Measurements from ENCODE around the gene ZKSCAN4. TPM values are rescaled to one million over a fixed set of nuclear protein-coding genes. Genes with fewer than 3 reads are reported as not detected.

The ZKSCAN4 gene
- 5.6 and 6.7 TPM in 2 replicates for total RNA-seq (2014; rRNA removed; shearing (Covaris generic))

DNA sequence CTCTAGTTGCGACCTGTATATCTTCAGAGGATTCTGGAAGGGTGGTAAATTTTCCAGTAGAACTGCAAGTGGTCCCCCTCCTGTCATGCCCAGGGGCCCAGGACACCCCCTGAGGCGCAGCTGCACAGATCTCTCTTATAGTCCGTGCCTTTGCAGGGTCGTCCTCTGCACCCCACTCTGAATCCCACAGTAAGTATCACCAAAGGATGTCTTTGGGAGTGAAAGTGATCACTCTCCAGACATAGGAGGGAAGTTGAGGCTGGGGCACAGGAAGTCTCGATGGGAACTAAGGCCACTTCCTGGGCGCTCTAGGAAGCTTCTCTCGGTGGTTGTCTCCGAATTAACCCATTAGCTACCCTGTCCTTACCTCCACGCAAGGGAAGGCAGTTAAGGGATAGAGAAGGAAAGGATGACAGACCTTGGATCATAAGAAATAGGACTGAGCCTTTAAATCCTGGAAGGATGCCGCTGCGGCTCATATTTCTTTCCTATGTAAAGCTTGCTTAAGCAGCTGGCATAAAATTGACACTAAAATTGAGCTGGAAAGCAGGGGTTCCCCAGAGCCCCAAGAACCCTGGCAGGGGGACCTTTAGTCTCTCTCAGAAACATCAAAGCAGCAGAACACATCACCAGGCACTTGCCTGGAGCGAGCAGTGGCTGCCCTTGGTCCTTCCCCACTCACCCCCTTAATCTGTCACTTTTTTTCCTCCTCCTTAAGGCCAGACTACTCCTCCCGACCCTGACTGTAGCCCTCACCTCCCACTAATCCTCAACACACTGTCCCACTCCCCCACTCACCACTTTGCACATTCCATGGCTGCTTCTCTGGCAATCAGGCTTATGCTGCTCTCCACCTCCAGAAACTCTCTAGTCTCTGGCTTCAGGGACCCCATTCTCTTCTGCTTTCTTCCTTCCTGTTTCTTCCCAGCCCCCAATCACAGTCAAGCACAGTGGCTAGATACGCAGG is at the start of gene ZKSCAN4:
TSS of gene ZKSCAN4 (minus strand) at position 261 of the 967 bp plus-strand sequence. CDS start 289 bp downstream, outside the sequence.
- Histone ChIP-seq H3K27me3 (ENCODE audit: control insufficient read depth, insufficient read depth, low read length) (no peaks in the 10 kb centered on the region), H3K36me3 (replicated peaks; ENCODE audit: control insufficient read depth, insufficient read depth, low read length) (peaks cover 4% of the 10 kb centered on the region; the same call in 1 of the 2 replicates), H3K4me3 (ENCODE audit: insufficient read depth, low read depth, low read length) (peak within 1 kb of the TSS; percentile 77)
- peak; percentile 82 for DNase-seq

DNA sequence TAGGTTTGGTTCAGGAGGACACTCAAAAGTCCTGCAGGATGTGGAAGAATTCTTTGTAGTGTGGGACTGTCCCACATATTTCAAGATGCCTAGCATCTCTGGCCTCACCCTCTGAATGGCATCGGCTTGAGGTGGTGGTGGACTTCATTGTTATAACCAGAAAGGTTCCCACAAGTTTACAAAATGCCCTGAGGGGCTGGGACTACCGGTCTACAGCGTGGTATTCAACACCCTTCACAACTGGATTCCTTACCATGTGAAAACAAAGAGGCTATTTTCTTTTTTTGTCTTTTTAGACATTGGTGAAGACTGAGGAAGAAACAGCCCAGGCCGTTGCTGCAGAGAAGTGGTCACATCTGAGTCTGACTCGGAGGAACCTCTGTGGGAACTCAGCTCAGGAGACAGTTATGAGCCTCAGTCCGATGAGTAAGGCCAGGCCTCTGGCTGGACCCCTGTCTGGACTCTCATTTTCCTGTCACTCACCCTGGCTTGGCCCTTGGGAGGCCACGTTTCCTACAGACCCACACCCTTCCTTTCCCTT is 44.5 kb upstream of the ZKSCAN4 start:
- H3K27me3 ChIP-seq (ENCODE audit: control insufficient read depth, insufficient read depth, low read length), result no peaks in the 10 kb centered on the region
- DNase-seq, result no peak
- no peak overlapping the region for H3K4me3 ChIP-seq (ENCODE audit: insufficient read depth, low read depth, low read length)
- peaks cover 4% of the 10 kb centered on the region for H3K36me3 ChIP-seq (replicated peaks; ENCODE audit: control insufficient read depth, insufficient read depth, low read length)

DNA sequence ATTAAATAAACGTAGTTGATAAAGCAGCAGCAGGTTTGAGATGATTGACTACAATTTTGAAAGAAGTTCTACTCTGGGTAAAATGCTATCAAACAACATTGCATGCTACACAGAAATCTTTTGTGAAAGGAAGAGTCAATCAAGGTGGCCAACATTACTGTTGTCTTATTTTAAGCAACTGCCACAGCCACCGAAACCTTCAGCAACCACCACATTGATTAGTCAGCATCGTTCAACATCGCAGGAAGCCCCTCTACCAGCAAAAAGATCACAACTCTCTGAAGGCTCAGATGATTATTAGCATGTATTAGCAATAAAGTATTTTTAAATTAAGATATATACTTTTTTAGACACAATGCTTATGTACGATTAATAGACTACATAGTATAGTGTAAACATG is 43.3 kb upstream of the ZKSCAN4 start:
- DNase-seq, result no peak
- Histone ChIP-seq H3K4me3 (ENCODE audit: insufficient read depth, low read depth, low read length) (no peak overlapping the region), H3K27me3 (ENCODE audit: control insufficient read depth, insufficient read depth, low read length) (no peaks in the 10 kb centered on the region), H3K36me3 (replicated peaks; ENCODE audit: control insufficient read depth, insufficient read depth, low read length) (peaks cover 4% of the 10 kb centered on the region)

DNA sequence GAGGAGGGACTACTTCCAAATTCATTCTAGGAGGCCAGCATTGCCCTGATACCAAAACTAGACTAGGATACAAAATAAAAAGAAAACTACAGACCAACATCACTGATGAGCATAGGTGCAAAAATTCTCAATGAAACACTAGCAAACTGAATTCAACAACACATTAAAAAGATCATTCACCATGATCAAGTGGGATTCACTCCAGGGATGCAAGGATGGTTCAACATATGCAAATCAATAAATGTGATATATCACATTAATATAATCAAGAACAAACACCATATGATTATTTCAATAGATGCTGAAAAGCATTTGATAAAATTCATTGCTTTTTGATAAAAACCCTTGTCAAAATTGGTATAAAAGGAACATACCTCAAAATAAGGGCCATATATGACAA is 39.5 kb upstream of the ZKSCAN4 start:
- Histone ChIP-seq H3K4me3 (ENCODE audit: insufficient read depth, low read depth, low read length) (no peak overlapping the region), H3K27me3 (ENCODE audit: control insufficient read depth, insufficient read depth, low read length) (no peaks in the 10 kb centered on the region), H3K36me3 (replicated peaks; ENCODE audit: control insufficient read depth, insufficient read depth, low read length) (peaks cover 5% of the 10 kb centered on the region)
- DNase-seq, result no peak

DNA sequence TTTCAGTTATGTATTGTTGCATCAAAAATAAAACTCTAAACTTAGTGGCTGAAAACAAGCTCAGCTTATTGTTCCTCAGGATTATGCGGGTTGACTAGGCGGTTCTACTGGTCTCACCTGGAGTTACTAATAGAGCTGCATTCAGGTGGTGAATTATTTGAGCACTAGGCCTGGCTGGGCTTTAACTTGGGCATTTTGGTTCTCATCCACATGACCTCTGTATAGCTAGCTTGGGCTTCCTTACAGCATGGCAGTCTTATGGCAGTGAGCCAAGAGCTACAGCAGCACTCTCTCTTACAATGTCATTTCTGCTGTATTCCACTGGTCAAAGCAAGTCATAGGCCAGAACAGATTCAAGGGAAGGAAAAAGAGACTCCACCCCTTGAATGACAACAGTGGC is 30.9 kb upstream of the ZKSCAN4 start:
- Histone ChIP-seq H3K27me3 (ENCODE audit: control insufficient read depth, insufficient read depth, low read length) (no peaks in the 10 kb centered on the region; the same call in 1 of the 2 replicates), H3K36me3 (replicated peaks; ENCODE audit: control insufficient read depth, insufficient read depth, low read length) (peaks cover 11% of the 10 kb centered on the region), H3K4me3 (ENCODE audit: insufficient read depth, low read depth, low read length) (no peak overlapping the region)
- DNase-seq, result no peak

DNA sequence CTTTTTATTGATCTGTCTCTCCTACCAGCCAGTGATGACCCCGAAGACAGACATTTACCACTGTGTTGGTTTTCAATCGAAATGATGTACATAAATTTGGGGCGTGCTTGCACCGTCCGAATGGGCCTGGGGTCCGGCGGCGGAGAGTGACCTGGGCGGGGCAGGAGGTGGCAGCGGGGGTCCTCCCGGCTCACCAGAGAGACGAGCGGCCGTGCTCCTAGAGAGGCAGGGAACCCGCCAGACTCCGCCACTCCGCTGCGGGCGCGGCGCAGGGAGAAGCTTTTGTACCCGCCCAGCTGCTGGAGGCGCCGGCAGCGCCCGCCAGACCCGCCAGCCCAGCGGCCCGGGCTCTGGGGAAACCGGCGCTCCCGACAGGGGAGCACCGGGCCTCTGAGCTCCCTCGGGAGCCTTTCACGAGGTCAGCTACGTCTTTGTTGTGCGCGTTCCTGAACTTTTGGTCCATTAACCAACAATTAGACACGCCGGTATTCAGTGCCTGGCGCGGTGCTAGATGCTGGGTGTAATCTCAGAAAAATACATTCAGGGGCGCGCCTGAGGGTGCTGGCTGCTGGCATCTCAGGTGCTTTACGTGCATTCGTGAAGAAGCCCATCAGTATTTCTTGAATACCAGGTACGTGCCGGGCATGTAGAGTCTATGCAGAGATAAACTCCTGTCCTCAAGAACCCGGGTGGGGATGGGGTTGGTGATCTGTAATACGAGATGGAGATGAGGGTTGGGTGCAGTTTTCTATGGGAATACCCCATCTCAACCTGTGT is 29.4 kb upstream of the ZKSCAN4 start, which contains the start of gene PGBD1:
TSS of gene PGBD1 (plus strand) at position 285 of the 777 bp plus-strand sequence. CDS start 2,242 bp downstream, outside the sequence.
- Histone ChIP-seq H3K27me3 (ENCODE audit: control insufficient read depth, insufficient read depth, low read length) (no peaks in the 10 kb centered on the region; the same call in 1 of the 2 replicates), H3K4me3 (ENCODE audit: insufficient read depth, low read depth, low read length) (peak within 1 kb of the TSS; percentile 75), H3K36me3 (replicated peaks; ENCODE audit: control insufficient read depth, insufficient read depth, low read length) (peaks cover 6% of the 10 kb centered on the region)
- DNase-seq, result peak; percentile 91

DNA sequence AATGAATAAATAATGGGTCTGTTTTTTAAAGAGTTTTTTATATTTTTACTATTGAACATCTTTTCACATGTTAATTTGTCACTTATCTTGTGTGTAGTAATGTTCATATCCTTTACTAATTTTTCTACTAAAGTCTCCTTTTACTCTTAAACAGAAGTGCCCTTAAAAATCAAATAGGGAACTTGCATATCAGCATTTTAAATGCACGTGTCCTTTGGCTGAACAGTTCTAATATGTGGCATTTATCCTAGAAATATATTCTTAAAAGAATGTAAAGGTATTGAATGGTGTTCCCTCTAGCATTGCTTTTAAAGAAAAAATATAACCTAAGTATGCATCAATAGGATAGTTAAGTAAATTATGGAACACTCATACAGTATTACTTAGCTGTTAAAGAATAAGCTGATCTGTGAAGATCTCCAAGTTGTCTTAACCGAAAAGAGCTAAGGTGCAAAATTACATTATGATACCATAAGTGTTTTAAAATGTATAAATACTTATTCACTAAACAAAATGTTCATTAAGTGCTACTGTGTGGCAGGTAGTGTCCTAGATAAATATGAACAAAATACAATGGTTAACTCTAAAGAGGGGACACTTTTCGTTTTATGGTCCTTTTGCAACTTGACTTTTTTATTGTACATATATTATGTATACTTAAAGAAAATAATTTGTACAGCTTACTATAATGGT is 28.7 kb upstream of the ZKSCAN4 start:
- H3K4me3 ChIP-seq (ENCODE audit: insufficient read depth, low read depth, low read length), result peak overlapping the region; percentile 75

DNA sequence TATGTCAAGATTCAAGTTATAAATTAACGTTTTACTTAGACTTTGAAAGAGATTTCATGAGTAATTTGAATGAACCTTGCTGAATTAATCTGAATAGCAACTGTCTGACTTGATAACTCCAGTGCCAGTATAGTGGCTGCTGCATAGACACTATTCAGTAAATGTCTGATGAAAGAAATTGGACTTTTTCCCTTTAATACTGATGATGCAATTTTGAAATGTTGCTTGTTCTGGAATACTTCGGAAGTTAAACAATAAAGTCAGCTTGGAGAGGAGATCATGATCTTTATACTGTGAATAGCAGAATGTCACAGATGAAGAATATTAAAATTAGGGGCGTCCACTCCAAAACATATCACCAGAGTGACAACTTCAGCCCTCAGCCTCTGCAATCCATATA is 25.7 kb upstream of the ZKSCAN4 start:
- no peak for DNase-seq
- H3K27me3 ChIP-seq (ENCODE audit: control insufficient read depth, insufficient read depth, low read length), result no peaks in the 10 kb centered on the region; the same call in 1 of the 2 replicates
- no peak overlapping the region for H3K4me3 ChIP-seq (ENCODE audit: insufficient read depth, low read depth, low read length)
- peaks cover 4% of the 10 kb centered on the region for H3K36me3 ChIP-seq (replicated peaks; ENCODE audit: control insufficient read depth, insufficient read depth, low read length)

More for the DNA sequence above, 28.7 kb upstream of the ZKSCAN4 start:
- DNase-seq, result no peak
- peaks cover 9% of the 10 kb centered on the region for H3K36me3 ChIP-seq (replicated peaks; ENCODE audit: control insufficient read depth, insufficient read depth, low read length)
- no peaks in the 10 kb centered on the region; the same call in 1 of the 2 replicates for H3K27me3 ChIP-seq (ENCODE audit: control insufficient read depth, insufficient read depth, low read length)

DNA sequence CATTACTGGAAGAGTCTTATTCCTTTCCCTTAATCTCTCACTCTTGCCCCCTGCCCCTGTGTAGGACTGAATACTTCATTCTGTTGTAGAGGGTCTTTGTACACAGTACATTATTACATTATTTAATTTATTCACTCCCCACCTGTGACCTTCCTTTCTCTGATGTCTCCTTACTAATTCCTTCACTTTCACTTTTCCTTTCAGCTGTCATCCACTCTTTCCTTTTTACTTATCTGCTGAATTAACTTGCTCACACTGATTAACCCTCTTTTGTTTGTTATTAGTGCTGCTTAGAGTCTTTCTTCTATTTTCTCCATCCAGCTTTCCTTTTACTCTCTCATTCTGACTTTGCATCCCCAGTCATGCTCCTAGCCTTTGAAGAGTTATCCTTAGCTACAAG is 22.8 kb upstream of the ZKSCAN4 start:
- peaks cover 7% of the 10 kb centered on the region for H3K36me3 ChIP-seq (replicated peaks; ENCODE audit: control insufficient read depth, insufficient read depth, low read length)
- H3K27me3 ChIP-seq (ENCODE audit: control insufficient read depth, insufficient read depth, low read length), result no peaks in the 10 kb centered on the region
- H3K4me3 ChIP-seq (ENCODE audit: insufficient read depth, low read depth, low read length), result no peak overlapping the region
- DNase-seq, result no peak

DNA sequence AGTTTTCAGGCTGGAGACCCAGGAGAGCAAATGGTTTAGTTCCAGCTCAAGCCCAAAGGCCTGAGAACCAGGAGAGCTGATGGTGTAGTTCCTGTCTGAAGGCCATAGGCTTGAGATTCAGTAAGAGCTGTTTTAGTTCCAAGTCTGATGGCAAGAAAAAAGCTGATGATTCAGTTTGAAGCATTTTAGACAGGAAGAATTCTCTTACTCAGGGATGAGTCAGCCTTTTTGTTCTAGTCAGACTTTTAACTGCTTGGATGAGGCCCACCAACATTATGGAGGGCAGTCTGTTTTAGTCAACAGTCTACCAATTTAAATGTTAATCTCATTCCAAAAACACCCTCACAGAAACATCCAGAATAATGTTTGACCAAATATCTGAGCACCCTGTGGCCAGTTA is 17.4 kb upstream of the ZKSCAN4 start:
- no peak for DNase-seq
- Histone ChIP-seq H3K4me3 (ENCODE audit: insufficient read depth, low read depth, low read length) (no peak overlapping the region), H3K27me3 (ENCODE audit: control insufficient read depth, insufficient read depth, low read length) (no peaks in the 10 kb centered on the region), H3K36me3 (replicated peaks; ENCODE audit: control insufficient read depth, insufficient read depth, low read length) (peaks cover 4% of the 10 kb centered on the region)

DNA sequence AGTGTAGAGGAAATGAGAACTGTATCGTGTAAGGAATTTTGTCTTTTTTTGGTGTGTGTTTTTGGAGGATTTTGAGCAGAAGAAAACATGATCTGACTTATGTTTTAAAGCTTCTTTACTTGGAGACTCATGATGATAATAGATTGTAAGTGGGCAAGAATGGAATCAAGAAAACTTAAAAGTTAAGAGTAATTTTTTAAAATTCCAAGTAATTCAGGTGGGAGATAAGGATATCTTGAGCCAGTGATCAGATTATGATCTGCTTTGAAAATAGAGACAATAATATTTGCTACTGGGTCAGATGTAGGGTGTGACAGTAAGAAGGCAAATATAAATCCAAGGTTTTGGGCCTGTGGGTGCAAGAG is 15.6 kb upstream of the ZKSCAN4 start:
- DNase-seq, result no peak

DNA sequence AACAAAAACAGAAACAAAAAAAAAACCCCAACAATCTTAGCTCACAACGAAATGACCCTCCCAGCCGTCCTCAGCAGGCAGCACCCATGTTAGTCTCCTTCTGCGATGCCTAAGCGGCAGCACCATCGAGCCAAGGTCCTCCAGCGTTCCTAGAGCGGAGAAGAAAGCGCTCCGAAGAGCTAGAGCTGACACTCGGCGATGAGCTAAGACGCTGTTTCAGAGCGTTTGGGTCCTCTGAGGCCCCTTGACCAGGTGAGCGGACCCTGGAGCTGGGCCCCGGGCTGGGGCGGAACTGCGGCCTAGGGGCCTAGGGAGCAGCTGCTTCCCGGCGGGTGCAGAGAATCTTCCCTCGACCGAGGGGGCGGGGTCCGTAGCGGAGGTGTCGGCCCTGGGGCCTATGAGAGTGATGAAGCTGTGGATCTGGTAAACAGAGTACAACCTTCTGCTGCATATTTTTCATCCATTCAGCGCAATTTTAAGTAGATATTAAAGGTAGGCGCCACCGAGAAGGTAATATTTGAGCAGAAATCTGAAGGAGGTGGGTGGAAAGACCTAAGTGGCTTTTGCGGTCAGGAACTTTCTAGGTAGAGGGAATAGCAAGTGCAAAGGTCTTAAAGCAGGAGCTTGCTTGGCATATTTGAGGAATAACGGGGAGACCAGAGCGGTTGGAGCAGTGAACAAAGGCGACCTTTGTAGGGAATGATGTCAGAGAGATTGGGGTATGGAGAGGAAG is 15.1 kb upstream of the ZKSCAN4 start, which contains the start of gene ZSCAN26:
TSS of gene ZSCAN26 (plus strand) at position 182 of the 733 bp plus-strand sequence. CDS start 4,777 bp downstream, outside the sequence.
- peak; percentile 87 for DNase-seq
- Histone ChIP-seq H3K27me3 (ENCODE audit: control insufficient read depth, insufficient read depth, low read length) (no peaks in the 10 kb centered on the region), H3K36me3 (replicated peaks; ENCODE audit: control insufficient read depth, insufficient read depth, low read length) (peaks cover 1% of the 10 kb centered on the region), H3K4me3 (ENCODE audit: insufficient read depth, low read depth, low read length) (peak within 1 kb of the TSS; percentile 69)

More for the DNA sequence above, 15.6 kb upstream of the ZKSCAN4 start:
- H3K27me3 ChIP-seq (ENCODE audit: control insufficient read depth, insufficient read depth, low read length), result no peaks in the 10 kb centered on the region
- H3K4me3 ChIP-seq (ENCODE audit: insufficient read depth, low read depth, low read length), result peak overlapping the region; percentile 69
- H3K36me3 ChIP-seq (replicated peaks; ENCODE audit: control insufficient read depth, insufficient read depth, low read length), result peaks cover 3% of the 10 kb centered on the region

DNA sequence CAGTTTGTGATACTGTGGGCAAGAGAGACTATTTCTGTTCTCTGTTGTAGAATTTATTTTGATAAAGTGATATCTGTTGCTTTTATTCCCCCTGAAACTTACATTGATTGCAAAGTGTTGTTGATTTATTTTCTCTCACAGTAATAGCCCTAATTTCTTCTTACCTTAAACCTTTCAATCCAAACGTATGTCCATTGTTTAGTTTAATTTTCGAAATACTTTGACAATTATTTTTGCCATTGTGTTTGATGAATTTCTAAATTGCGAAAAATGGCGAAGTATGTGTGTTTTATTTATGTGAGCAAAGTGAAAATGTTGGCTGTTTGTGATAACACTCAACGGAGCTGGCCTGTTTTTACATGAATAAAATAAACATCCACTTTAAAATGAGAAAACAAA is 14.5 kb upstream of the ZKSCAN4 start:
- H3K27me3 ChIP-seq (ENCODE audit: control insufficient read depth, insufficient read depth, low read length), result no peaks in the 10 kb centered on the region
- H3K4me3 ChIP-seq (ENCODE audit: insufficient read depth, low read depth, low read length), result peak overlapping the region; percentile 69
- DNase-seq, result no peak
- H3K36me3 ChIP-seq (replicated peaks; ENCODE audit: control insufficient read depth, insufficient read depth, low read length), result no peaks in the 10 kb centered on the region

Measured in H7 (cell line).